ENCODE measurements around the gene BSCL2. TPM values are rescaled to one million over a fixed set of nuclear protein-coding genes. Genes with fewer than 3 reads are reported as not detected.

Gene BSCL2
- total and polyA plus RNA-seq, 4 donors = 30.7 to 190 (median 93.0) TPM

- no peak overlapping the region for H3K27ac ChIP-seq (ENCODE audit: low read depth in 1 of 2, low read length in 1 of 2)
- H3K9ac ChIP-seq (ENCODE audit: insufficient read depth in 1 of 2, low read length in 2 of 2) = no peak overlapping the region
- no peak for DNase-seq
- peaks cover 0 to 3% (median 0%) of the 10 kb centered on the region in 5 donors for H3K4me1 ChIP-seq (ENCODE audit: control insufficient read depth in 5 of 5, insufficient read depth in 5 of 5, low read length in 5 of 5)
- no peak for ATAC-seq (ENCODE audit: insufficient read depth, low FRiP score)
- H3K9me3 ChIP-seq (ENCODE audit: control insufficient read depth in 4 of 4, insufficient read depth in 3 of 4, low read length in 3 of 4) = peaks cover 0 to 2% (median 0%) of the 10 kb centered on the region in 4 donors
- WGBS, 2 donors = 59 to 67% methylated on average over 1 of the region's 1 CpG
- H3K36me3 ChIP-seq (ENCODE audit: control insufficient read depth in 4 of 4, insufficient read depth in 4 of 4, low read length in 4 of 4) = peaks cover 4 to 30% (median 21%) of the 10 kb centered on the region in 4 donors
- no peak overlapping the region for H3K4me3 ChIP-seq
- peaks cover 0 to 13% (median 9%) of the 10 kb centered on the region in 3 donors for H3K27me3 ChIP-seq (ENCODE audit: control insufficient read depth in 3 of 3, insufficient read depth in 3 of 3, low read length in 2 of 3)
- no peak for TF ChIP-seq CTCF (IDR thresholded peaks at IDR 0.05; ENCODE audit: control extremely low read depth, extremely low read depth)
These were observed 18.7 kb downstream of the BSCL2 start for GRCh38 chr11:62688491-62688890.

DNA sequence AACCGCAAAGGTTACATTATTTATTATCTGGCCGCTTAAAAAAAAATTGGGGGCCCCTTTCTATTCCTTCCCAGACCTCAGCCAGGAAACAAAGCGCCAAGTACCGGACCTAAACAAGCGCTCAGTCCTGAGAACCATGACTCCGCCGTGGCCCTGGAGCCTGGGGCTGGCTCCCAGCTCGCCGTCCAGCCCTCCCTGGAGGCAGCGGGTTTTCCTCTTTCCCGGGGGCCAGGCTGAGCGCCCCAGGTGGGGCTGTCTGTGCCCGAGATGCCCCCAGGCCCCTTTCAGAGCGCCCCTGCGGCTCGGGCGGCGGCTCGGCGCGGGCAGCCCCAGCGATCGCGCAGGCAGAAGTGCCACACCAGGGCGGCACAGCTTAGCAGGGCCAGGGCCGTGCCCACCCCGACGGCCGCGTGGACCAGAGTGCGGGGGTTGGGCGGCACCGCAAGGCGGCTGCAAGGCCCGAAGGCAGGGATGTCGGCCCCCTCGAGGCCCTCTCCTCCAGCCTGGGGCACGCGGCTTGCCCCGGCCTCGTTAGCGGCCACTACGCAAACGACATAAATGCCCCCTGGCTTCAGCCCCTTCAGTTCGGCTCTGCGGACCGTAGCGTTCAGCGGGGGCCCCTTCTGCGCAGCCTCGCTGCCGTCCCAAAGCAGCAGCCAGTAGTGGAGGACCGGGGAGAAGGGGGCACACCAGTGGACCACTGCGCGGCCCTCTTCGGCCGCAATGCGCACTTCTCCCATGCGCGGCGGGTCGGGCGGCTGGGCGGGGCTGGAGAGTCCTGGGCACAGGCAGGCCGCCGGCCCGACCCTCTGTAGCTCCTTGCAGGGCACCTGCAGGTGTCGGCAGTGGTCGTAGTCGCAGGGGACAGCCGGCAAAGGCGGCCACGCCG is 19.5 kb downstream of the BSCL2 start:
- H3K4me1 ChIP-seq (ENCODE audit: control insufficient read depth in 5 of 5, insufficient read depth in 5 of 5, low read length in 5 of 5) = peaks cover 0 to 3% (median 0%) of the 10 kb centered on the region in 5 donors
- peaks cover 0 to 2% (median 0%) of the 10 kb centered on the region in 4 donors for H3K9me3 ChIP-seq (ENCODE audit: control insufficient read depth in 4 of 4, insufficient read depth in 3 of 4, low read length in 3 of 4)
- peaks cover 0 to 13% (median 9%) of the 10 kb centered on the region in 3 donors for H3K27me3 ChIP-seq (ENCODE audit: control insufficient read depth in 3 of 3, insufficient read depth in 3 of 3, low read length in 2 of 3)
- no peak overlapping the region for H3K4me3 ChIP-seq
- TF ChIP-seq CTCF (IDR thresholded peaks at IDR 0.05; ENCODE audit: control extremely low read depth, extremely low read depth) = no peak
- no peak overlapping the region for H3K27ac ChIP-seq (ENCODE audit: low read depth in 1 of 2, low read length in 1 of 2)
- H3K9ac ChIP-seq (ENCODE audit: insufficient read depth in 1 of 2, low read length in 2 of 2) = no peak overlapping the region
- DNase-seq (peak in 1 of 3 donors; percentile 40), ATAC-seq (ENCODE audit: insufficient read depth, low FRiP score) (peak; percentile 4)
- 31 to 35% methylated on average over 71 to 74 of the region's 74 CpGs for WGBS, 2 donors
- peaks cover 4 to 25% (median 16%) of the 10 kb centered on the region in 4 donors for H3K36me3 ChIP-seq (ENCODE audit: control insufficient read depth in 4 of 4, insufficient read depth in 4 of 4, low read length in 4 of 4)

DNA sequence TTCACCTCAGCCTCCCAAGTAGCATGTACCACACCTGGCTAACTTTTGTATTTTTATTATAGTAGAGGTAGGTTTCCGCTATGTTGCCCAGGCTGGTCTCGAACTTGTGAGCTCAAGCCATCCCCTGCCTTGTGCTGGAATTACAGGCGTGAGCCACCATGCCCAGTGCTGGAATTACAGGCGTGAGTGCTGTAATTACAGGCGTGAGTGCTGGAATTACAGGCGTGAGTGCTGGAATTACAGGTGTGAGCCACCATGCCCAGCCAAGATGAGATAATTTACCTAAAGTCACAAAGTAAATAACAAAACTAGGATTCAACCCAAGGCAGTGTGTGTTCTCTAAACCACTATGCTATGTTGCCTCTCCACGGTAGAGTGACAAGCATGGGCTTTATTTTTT is 24.7 kb downstream of the BSCL2 start:
- H3K9me3 ChIP-seq (ENCODE audit: control insufficient read depth in 4 of 4, insufficient read depth in 3 of 4, low read length in 3 of 4) = no peaks in the 10 kb centered on the region
- no peak overlapping the region for H3K4me3 ChIP-seq
- DNase-seq = no peak
- peaks cover under 1 to 4% (median 3%) of the 10 kb centered on the region in 4 donors for H3K36me3 ChIP-seq (ENCODE audit: control insufficient read depth in 4 of 4, insufficient read depth in 4 of 4, low read length in 4 of 4)
- peaks cover 0 to 4% (median 3%) of the 10 kb centered on the region in 3 donors for H3K27me3 ChIP-seq (ENCODE audit: control insufficient read depth in 3 of 3, insufficient read depth in 3 of 3, low read length in 2 of 3)
- no peak overlapping the region for H3K9ac ChIP-seq (ENCODE audit: insufficient read depth in 1 of 2, low read length in 2 of 2)
- no peak for ATAC-seq (ENCODE audit: insufficient read depth, low FRiP score)
- H3K27ac ChIP-seq (ENCODE audit: low read depth in 1 of 2, low read length in 1 of 2) = no peak overlapping the region
- no peak for TF ChIP-seq CTCF (IDR thresholded peaks at IDR 0.05; ENCODE audit: control extremely low read depth, extremely low read depth)
- WGBS, 2 donors = 92% methylated on average over 7 of the region's 7 CpGs
- peaks cover 0 to 7% (median 4%) of the 10 kb centered on the region in 5 donors for H3K4me1 ChIP-seq (ENCODE audit: control insufficient read depth in 5 of 5, insufficient read depth in 5 of 5, low read length in 5 of 5)
